Hepatocyte (in vitro differentiated cells): ENCODE data around the gene PIBF1. TPM values are rescaled to one million over a fixed set of nuclear protein-coding genes. Genes with fewer than 3 reads are reported as not detected.

Experiments
- DNase-seq: peaks from one replicate; pipeline ENCODE4 v3.0.0-alpha.2; 2016; ENCODE audit warnings: low spot score
- H2AFZ ChIP-seq: fragments of 200-600 bp; sonication (generic); 2 replicates; pipeline ENCODE4 v1.6.0; 2016; ENCODE audit warnings: antibody characterized with exemption, mild to moderate bottlenecking
- H3K27ac ChIP-seq: fragments of 200-600 bp; sonication (generic); 2 replicates; pipeline ENCODE4 v1.5.1; 2016; ENCODE audit warnings: mild to moderate bottlenecking
- H3K27me3 ChIP-seq: fragments of 200-600 bp; sonication (generic); 2 replicates; pipeline ENCODE4 v1.6.1; 2016
- H3K36me3 ChIP-seq: fragments of 200-600 bp; sonication (generic); replicated peaks from 2 replicates; pipeline ENCODE4 v1.5.1; 2016; ENCODE audit warnings: low read depth; ENCODE audit not compliant: insufficient read depth
- H3K4me1 ChIP-seq: fragments of 200-600 bp; sonication (generic); 2 replicates; pipeline ENCODE4 v1.5.1; 2016; ENCODE audit warnings: mild to moderate bottlenecking, moderate library complexity; ENCODE audit not compliant: insufficient read depth
- H3K4me2 ChIP-seq: fragments of 200-600 bp; sonication (generic); 2 replicates; pipeline ENCODE4 v1.6.0; 2016
- H3K4me3 ChIP-seq: fragments of 200-600 bp; sonication (generic); 2 replicates; pipeline ENCODE4 v1.5.1; 2016; ENCODE audit warnings: mild to moderate bottlenecking
- H3K79me2 ChIP-seq: fragments of 200-600 bp; sonication (generic); 2 replicates; pipeline ENCODE4 v1.6.0; 2017; ENCODE audit warnings: mild to moderate bottlenecking
- H3K9me2 ChIP-seq: fragments of 200-600 bp; sonication (generic); replicated peaks from 2 replicates; pipeline ENCODE4 v1.6.0; 2017; ENCODE audit warnings: mild to moderate bottlenecking; ENCODE audit not compliant: insufficient read depth
- H3K9me3 ChIP-seq: fragments of 200-600 bp; sonication (generic); 2 replicates; pipeline ENCODE4 v1.5.1; 2016; ENCODE audit warnings: low read depth, mild to moderate bottlenecking
- H4K20me1 ChIP-seq: fragments of 200-600 bp; sonication (generic); 2 replicates; pipeline ENCODE4 v1.6.0; 2016; ENCODE audit warnings: mild to moderate bottlenecking; ENCODE audit not compliant: insufficient read depth, poor library complexity, severe bottlenecking
- EZH2 ChIP-seq: fragments of 200-600 bp; sonication (generic); IDR thresholded peaks from 2 replicates; pipeline ENCODE4 v1.6.1; 2016; ENCODE audit warnings: antibody characterized with exemption, mild to moderate bottlenecking, borderline replicate concordance
- EZH2phosphoT487 ChIP-seq: fragments of 200-600 bp; sonication (generic); IDR thresholded peaks from one replicate; pipeline ENCODE4 v1.6.1; 2018; ENCODE audit warnings: antibody characterized with exemption, mild to moderate bottlenecking, low read depth, moderate library complexity; ENCODE audit not compliant: unreplicated experiment, severe bottlenecking
- WGBS: methylation state at CpG from one replicate; pipeline ENCODE4 v1.1.6; 2016; ENCODE audit warnings: low lambda C conversion rate; ENCODE audit errors: missing lambda C conversion rate; 5-methylcytosine and 5-hydroxymethylcytosine counted together
- polyA plus RNA-seq: library from polyadenylated mRNA; unstranded; fragments of >200 nt; fragmentation: Nextera tagmentation; extraction: Ambion mirVana; gene quantifications from 2 replicates; pipeline ENCODE4 v1.2.1, GENCODE V29; 2016
- total RNA-seq: library from RNA; depleted of rRNA; stranded (reverse); fragments of >200 nt; gene quantifications from 2 replicates; pipeline ENCODE4 v1.2.3, GENCODE V29; 2014
- TF ChIP-seq, protein P1 (sequence below): fragments of 200-600 bp; sonication (generic); IDR thresholded peaks from 2 replicates; pipeline ENCODE4 v1.5.1; 2016; ENCODE audit warnings: antibody characterized with exemption, mild to moderate bottlenecking; ENCODE audit not compliant: poor library complexity

PIBF1 gene
- total and polyA plus RNA-seq, 2 experiments from 2014 or later: 13.1 to 24.5 TPM

DNA sequence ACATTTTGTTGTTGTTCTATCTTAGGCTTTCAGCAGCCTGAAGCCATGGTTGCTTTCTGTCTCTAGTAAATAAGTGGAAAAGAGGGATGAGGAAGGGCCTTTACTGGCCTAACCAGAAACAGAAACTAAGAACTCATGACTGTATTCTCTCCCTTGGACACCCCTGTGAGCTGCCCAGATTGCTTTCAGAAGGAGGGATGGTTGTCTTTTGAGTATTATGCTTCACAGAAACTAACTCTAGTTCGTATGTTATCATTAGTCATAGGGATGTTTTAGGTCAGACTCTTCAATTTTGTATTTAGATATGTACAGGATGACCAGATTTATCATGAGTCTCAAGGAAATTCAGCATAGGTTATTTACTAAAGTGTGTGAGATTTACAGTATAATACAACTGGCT, 36.7 kb upstream of the PIBF1 start:
- no peak for TF ChIP-seq EZH2phosphoT487
- TF ChIP-seq EZH2: no peak
- TF ChIP-seq, protein P1, sequence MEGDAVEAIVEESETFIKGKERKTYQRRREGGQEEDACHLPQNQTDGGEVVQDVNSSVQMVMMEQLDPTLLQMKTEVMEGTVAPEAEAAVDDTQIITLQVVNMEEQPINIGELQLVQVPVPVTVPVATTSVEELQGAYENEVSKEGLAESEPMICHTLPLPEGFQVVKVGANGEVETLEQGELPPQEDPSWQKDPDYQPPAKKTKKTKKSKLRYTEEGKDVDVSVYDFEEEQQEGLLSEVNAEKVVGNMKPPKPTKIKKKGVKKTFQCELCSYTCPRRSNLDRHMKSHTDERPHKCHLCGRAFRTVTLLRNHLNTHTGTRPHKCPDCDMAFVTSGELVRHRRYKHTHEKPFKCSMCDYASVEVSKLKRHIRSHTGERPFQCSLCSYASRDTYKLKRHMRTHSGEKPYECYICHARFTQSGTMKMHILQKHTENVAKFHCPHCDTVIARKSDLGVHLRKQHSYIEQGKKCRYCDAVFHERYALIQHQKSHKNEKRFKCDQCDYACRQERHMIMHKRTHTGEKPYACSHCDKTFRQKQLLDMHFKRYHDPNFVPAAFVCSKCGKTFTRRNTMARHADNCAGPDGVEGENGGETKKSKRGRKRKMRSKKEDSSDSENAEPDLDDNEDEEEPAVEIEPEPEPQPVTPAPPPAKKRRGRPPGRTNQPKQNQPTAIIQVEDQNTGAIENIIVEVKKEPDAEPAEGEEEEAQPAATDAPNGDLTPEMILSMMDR: no peak
- Histone ChIP-seq H3K36me3 (no peaks in the 10 kb centered on the region), H3K4me2 (no peak overlapping the region), H3K4me3 (no peak overlapping the region), H3K9me2 (no peaks in the 10 kb centered on the region), H2AFZ (no peak overlapping the region), H3K79me2 (no peaks in the 10 kb centered on the region), H3K27ac (no peak overlapping the region), H3K27me3 (no peaks in the 10 kb centered on the region), H3K4me1 (no peaks in the 10 kb centered on the region), H4K20me1 (no peaks in the 10 kb centered on the region), H3K9me3 (no peaks in the 10 kb centered on the region)
- 96% methylated on average over 1 of the region's 1 CpG for whole genome bisulfite sequencing
- DNase-seq: no peak

DNA sequence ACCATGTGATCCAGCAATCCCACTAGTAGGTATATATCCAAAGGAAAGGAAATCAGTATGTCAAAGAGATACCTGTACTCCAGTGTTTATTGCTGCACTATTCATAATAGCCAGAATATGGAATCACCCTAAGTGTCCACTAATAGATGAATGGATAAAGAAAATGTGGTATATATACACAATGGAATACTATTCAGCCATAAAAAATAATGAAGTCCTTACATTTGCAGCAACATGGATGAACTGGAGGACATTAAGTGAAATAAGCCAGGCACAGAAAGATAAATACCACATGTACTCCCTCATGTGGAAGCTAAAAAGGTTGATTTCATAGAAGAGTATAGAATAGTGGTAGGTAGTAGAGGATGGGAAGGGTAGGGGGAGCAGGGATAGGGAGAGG, 30.7 kb upstream of the PIBF1 start:
- Histone ChIP-seq H3K9me2 (no peaks in the 10 kb centered on the region), H3K36me3 (no peaks in the 10 kb centered on the region), H3K27ac (no peak overlapping the region), H3K4me2 (no peak overlapping the region), H3K79me2 (no peaks in the 10 kb centered on the region), H3K9me3 (no peaks in the 10 kb centered on the region), H4K20me1 (no peaks in the 10 kb centered on the region), H3K4me1 (no peaks in the 10 kb centered on the region), H3K27me3 (no peaks in the 10 kb centered on the region), H2AFZ (no peak overlapping the region), H3K4me3 (no peak overlapping the region)
- TF ChIP-seq EZH2 (no peak), EZH2phosphoT487 (no peak)
- TF ChIP-seq, protein P1: no peak
- DNase-seq: no peak

DNA sequence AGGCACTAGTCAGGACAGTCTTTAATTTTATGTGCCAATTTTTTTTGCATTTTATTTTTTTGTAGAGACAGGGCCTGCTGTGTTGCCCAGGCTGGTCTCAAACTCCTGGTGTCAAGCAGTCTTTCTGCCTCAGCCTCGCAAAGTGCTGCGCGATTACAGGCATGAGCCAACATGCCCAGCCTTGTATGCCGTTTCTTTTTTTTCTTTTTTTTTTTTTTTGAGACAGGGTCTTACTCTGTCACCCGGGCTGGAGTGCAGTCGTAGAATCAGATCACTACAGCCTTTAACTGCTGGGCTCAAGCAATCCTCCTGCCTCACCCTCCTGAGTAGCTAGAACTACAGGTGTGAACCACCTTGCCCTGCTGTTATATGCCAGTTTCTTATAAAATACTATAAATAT, 27.8 kb upstream of the PIBF1 start:
- DNase-seq: no peak
- no peak overlapping the region for H3K27ac ChIP-seq
- no peak overlapping the region for H2AFZ ChIP-seq
- H3K4me2 ChIP-seq: no peak overlapping the region
- H3K9me3 ChIP-seq: no peaks in the 10 kb centered on the region
- TF ChIP-seq EZH2 (no peak), EZH2phosphoT487 (no peak)
- TF ChIP-seq, protein P1: no peak
- no peaks in the 10 kb centered on the region for H4K20me1 ChIP-seq
- H3K4me3 ChIP-seq: no peak overlapping the region
- peaks cover 5% of the 10 kb centered on the region for H3K36me3 ChIP-seq
- H3K9me2 ChIP-seq: no peaks in the 10 kb centered on the region
- H3K27me3 ChIP-seq: no peaks in the 10 kb centered on the region
- WGBS: 86% methylated on average over 6 of the region's 6 CpGs
- H3K79me2 ChIP-seq: no peaks in the 10 kb centered on the region
- H3K4me1 ChIP-seq: no peaks in the 10 kb centered on the region
